GM21390 (cell line): ENCODE data around the gene BRD4.

Experiments used
- ATAC-seq: cut with Tn5 transposase; IDR thresholded peaks from one replicate; pipeline ENCODE4 v1.9.1; 2021; ENCODE audit not compliant: unreplicated experiment

Gene BRD4

DNA sequence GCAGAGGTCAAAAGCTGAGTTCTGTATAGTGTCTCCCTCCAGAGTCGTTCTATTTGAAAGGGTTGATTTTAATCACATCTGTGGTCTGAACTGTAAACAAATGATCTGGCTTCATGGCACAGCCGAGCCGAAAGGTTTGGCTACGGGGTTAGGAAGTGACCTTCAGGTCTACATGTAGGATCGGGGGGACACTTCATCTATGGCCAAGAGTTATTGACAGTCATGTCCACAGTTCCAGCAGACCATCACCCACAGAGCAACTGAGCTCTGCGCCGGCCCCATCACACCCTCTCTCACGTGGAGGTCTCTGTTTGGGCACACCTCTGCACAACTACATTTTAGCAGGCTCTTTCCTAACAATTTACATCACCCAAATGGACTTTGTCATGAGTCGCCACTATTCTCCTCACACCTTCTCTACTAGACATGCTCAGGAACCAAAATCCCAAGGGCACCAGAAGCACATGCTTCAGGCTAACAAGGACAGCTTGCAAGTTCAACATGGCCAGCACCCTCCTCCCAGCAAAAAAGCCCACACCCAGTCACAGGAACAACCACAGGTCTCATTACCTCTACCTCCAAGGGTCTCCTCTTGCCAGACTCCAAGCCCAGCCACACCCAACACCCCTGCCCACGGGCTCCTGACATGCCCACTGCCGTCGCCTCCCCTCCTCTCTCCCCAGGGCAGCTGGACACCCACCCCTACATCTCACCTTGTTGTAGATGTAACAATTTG lies 64.0 kb downstream of the BRD4 start:
- ATAC-seq, result no peak

DNA sequence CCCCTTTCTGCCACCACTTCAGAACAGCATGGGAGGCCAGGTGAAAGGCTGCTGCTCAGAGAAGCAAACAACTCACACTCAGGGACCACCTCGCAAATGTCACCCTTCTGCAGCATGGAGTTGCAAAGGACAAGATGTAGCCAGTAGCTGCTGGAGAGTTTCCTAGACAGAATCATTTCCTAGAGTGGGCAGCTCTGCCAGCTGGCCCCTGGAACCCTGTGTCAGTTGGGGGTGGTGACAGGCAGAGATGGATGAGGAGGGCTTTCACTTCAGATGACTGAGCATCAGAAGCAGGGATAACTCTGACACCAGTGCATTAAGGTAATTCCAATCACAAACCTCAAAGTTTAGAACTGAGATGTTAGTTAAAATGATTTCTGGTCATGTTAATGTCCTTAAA lies 65.7 kb downstream of the BRD4 start:
- no peak for ATAC-seq

DNA sequence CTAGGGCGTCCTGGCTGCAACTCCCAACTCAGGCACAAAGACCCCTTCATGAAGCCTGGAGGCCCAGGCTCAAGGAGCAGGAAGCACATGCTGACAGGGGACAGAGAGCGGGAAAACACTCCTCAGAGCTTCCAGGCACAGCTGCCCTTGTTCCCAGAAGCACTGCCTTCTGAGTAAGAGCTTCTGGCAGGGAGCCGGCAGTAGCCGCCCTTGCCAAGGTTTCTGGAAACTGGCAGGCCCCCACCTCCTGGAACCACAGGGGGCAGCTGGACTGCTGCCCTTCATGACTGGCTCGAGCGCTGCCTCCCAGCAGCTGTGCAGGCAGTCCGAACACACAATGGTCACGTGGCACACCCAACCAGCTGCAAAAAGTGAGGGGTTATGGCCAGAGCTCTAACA lies 66.5 kb downstream of the BRD4 start:
- no peak for ATAC-seq

DNA sequence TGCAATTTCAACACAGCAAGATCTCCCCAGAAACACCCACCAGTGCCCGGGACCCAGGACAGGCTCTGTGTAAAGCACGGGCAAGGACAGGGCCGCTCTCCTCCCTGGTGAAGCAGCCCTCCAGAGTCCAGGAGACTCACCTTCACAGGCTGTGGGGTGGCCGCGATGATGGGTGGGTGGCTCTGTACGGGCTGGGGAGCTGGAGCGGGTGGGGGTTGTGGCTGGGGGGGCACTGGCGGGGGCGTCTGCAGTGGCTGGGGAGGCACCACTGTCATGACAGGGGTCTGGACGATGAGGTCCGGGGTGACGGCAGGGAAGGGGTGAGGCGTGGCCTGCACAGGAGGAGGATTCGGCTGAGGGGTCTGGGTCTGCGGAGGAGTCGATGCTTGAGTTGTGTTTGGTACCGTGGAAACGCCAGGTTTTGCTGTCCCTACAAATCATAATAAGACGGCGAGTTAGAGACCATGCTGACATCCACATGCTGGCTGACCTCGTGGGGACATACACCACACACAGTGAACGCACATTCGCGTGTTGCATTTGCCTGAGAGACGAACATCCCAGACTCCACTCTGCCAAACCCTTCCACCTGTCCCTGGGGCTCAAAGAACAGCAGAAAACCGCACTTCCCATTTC lies 67.0 kb downstream of the BRD4 start:
- no peak for ATAC-seq

GRCh38 chr19:15264933-15265206 lies 67.5 kb downstream of the BRD4 start:
- no peak for ATAC-seq

- no peak for ATAC-seq
Measured at GRCh38 chr19:15264061-15264932, 68.0 kb downstream of the BRD4 start.

GRCh38 chr19:15263361-15263985 lies 68.9 kb downstream of the BRD4 start:
- no peak for ATAC-seq

GRCh38 chr19:15262011-15262410 lies 70.3 kb downstream of the BRD4 start:
- no peak for ATAC-seq

DNA sequence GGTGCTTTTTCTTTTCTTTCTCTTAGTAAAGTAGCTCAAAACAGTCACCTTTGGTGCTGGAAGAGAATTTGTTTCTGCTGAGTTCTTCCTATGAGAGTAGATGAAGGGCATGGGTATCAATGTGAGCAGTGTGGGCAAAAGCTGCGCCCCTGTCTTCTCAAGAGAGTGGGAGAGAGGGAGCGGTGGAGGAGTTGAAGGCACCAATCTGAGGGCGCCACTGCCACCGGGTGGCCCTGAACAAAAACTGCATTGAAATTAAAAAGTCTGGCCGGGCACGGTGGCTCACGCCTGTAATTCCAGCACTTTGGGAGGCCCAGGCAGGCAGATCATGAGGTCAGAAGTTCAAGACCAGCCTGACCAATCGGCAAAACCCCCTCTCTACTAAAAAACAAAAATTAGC lies 71.4 kb downstream of the BRD4 start:
- ATAC-seq, result no peak

GRCh38 chr19:15259907-15260306 lies 72.4 kb downstream of the BRD4 start:
- ATAC-seq, result no peak

DNA sequence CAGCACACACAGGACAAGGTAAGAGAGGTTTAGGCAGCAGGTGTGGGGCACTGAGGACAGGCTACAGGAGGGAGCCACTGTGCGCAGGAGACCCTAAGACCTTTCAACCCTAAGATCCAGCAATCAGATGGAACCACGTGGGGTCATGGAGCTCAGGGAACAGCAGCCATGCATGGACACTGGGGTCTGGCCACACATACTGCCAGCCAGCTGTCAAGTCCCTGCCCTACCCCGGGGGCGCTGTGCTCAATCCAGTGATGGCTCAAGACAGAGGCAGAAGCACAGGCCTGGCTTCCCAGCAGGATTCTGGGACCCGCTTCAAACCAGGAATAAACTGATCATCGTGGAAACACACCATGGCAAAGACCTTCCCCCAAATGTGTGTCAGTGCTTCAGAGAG lies 74.6 kb downstream of the BRD4 start:
- no peak for ATAC-seq

DNA sequence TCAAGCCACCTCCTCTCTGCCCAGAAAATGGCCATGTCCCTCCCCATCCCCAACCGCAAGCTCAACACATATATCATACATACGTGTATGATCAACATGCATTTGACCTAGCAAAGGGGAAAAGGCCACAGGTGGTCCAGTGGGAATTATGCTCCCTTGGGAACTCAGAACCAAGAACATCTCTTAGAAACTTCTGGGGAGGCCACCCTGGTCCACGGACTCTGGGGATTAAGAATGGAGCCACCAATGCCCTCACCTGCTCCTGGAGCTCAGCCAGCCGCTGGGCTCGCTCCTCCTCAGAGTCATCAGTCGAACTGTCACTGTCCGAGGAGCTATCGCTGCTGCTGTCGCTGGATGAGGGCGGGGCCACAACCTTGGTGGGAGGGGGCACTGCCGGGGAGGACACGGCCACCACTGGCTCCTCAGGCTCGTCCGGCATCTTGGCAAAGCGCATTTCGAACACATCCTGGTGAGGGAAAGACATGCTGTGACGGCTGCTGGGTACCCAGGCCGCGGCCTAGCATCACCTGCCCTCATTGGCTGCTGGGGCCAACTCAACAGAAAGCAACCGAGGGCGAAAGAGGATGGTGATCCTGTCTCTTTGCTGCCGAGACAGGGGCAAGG lies 75.5 kb downstream of the BRD4 start:
- no peak for ATAC-seq

- ATAC-seq, result no peak
Measured at GRCh38 chr19:15255359-15255990, 76.9 kb downstream of the BRD4 start.

- ATAC-seq, result no peak
Measured at GRCh38 chr19:15254547-15254946, 77.8 kb downstream of the BRD4 start.

DNA sequence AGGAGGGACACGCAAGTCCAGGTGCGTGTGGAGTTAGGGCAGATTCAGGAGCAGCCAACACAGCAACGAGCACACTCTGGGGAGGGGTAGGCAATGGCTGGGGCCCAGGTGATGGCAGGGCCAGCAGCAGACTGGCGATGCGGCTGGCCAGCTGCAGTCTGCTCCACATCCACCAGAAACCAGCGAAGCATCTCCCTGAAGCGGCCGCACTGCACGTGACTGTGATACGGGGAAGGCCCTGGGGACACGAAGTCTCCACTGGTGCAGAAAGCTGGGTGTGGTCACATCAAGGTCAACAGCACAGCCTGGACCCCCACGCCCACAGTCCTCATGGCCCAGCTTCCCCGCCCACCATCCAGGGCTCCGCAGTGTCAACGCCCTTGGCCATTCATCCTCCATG lies 78.8 kb downstream of the BRD4 start:
- ATAC-seq, result no peak

- no peak for ATAC-seq
Measured at GRCh38 chr19:15253061-15253460, 79.3 kb downstream of the BRD4 start.

DNA sequence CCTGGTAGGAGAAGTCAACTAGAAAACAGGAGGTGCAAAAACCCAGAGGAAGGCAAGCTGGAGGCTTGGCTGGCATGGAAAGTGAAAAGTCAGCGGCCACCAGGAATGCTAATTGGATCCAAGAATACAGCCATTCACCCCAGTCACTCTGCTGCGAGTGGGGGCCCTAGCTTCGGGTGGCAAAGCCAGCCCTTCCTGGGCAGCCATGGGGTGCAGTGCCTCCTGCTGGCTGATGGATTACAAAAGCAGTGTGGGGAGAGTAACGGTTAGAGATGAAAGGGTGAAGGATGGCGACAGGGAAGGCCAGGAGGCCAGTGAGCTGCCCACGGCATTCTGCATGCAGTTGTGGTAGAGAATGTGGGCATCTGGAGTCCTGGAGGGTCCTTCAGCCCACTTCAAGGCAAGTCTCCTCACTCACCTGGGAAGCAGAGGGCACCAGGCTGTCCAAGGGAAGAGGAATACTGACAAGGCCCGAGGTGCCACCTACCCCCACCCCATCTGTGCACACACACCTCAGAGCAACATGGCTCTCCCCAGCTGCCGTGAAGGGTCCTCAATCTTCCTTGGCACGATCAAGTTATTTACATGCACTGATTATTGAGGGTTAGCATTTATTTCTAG lies 79.8 kb downstream of the BRD4 start:
- no peak for ATAC-seq

DNA sequence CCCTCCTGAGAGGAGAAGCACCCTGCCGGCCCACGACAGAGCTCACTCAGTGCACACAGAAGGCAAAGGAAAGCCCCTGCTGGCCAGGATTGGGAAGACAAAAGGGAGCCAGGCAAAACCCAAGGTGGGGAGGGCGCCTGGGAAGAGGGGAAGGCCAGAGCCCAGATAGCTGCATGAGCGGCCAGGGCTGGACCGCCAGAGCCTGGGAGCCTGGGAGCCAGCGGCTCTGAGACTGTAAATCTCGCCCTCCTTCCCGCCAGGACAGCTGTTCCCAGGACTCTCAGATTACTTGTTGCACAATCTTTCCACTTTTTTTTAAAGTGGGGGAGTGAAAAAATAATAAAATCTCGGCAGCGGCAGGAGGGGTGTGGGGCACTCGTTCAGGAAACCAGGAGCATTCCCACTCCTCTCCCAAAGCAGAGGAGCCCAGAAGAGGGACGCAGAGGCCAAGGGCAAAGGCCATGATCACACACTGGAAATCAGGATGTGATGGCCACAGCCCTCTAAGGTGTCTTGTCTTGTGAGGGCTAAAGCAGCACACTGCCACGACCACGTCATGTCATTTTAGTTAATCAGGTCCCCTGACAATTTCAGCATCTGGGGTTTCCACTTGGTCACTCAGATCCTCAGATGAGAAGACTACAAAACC lies 80.5 kb downstream of the BRD4 start:
- no peak for ATAC-seq

DNA sequence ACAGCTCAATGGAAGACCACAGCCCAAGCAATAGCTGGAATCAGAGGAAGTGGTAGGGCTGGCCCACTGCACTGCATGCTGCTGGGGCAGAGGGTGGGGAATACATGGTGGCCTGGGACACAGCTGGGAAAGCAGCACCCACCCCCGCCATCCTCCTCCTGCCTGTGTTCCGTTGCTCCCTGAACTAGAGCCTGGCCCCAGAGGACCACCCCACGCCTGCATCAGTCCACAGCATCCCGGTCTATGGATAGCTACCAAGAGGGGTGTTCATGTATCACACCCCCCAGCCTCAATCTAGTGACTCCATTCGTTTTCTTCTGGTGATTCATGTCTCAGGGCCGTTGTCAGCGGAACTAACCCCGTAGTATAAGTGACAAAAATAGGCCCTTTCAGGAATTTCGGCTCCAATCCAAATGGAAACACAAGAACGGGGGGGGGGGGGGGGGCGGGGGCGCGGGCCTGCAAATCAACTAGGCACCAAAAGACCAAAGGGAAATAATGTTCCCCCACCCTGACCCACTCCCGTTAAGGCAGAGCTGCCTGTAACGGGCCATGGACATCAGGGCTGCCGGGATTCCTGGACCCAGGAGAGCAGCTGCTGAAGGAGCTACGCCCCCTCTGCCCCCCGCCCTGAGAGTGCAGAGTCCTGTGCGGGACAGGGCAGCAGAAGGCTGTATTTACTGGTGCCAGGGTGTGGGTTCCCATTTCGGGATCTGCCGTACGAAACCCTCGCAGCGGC lies 81.2 kb downstream of the BRD4 start:
- ATAC-seq, result no peak
